ENCODE results near the gene TEX14. TPM values are rescaled to one million over a fixed set of nuclear protein-coding genes. Genes with fewer than 3 reads are reported as not detected.
"Not testable (repeated sequence)": the region's sequence is repeated elsewhere in the genome, so short reads cannot be mapped to it uniquely, and the experiment has no call there.

Gene TEX14
- total RNA-seq, 2 donors from 2014 or later, result 0.92 TPM; not detected in 1

GRCh38 chr17:58658804-58659713, 32.8 kb downstream of the TEX14 start:
- Histone ChIP-seq H3K27ac (peak overlapping the region; percentile 62 to 77), H3K9me3 (no peaks in the 10 kb centered on the region), H3K4me3 (peak overlapping the region; percentile 68), H3K27me3 (replicated peaks; ENCODE audit: insufficient read depth) (no peaks in the 10 kb centered on the region), H3K4me1 (ENCODE audit: control insufficient read depth in 1 of 2, low read depth in 2 of 2) (no peaks in the 10 kb centered on the region), H3K36me3 (no peaks in the 10 kb centered on the region)
- peak; percentile 97 for ATAC-seq (ENCODE audit: insufficient number of reproducible peaks, low FRiP score, low read depth)
- DNase-seq (ENCODE audit: low spot score), result peak; percentile 20
- no peak for TF ChIP-seq CTCF (IDR thresholded peaks at IDR 0.05)

GRCh38 chr17:58657962-58658803, 33.7 kb downstream of the TEX14 start:
- not testable (repeated sequence) for H3K9me3 ChIP-seq; DNase-seq (ENCODE audit: low spot score); H3K27me3 ChIP-seq (replicated peaks; ENCODE audit: insufficient read depth); H3K4me1 ChIP-seq (ENCODE audit: control insufficient read depth in 1 of 2, low read depth in 2 of 2); ATAC-seq (ENCODE audit: insufficient number of reproducible peaks, low FRiP score, low read depth); H3K36me3 ChIP-seq
- Histone ChIP-seq H3K4me3 (peak overlapping the region; percentile 68), H3K27ac (peak overlapping the region; percentile 62 to 77)

GRCh38 chr17:58648236-58648635, 43.6 kb downstream of the TEX14 start:
- H3K27me3 ChIP-seq (replicated peaks; ENCODE audit: insufficient read depth), result no peaks in the 10 kb centered on the region

GRCh38 chr17:58643147-58643546, 48.7 kb downstream of the TEX14 start:
- Histone ChIP-seq H3K9me3 (no peaks in the 10 kb centered on the region), H3K27me3 (replicated peaks; ENCODE audit: insufficient read depth) (no peaks in the 10 kb centered on the region), H3K27ac (no peak overlapping the region), H3K36me3 (no peaks in the 10 kb centered on the region), H3K4me3 (no peak overlapping the region), H3K4me1 (ENCODE audit: control insufficient read depth in 1 of 2, low read depth in 2 of 2) (no peaks in the 10 kb centered on the region)
- ATAC-seq (ENCODE audit: insufficient number of reproducible peaks, low FRiP score, low read depth), result no peak
- no peak for TF ChIP-seq CTCF (IDR thresholded peaks at IDR 0.05)
- DNase-seq (ENCODE audit: low spot score), result no peak

More at GRCh38 chr17:58648236-58648635, 43.6 kb downstream of the TEX14 start:
- Histone ChIP-seq H3K4me3 (no peak overlapping the region), H3K4me1 (ENCODE audit: control insufficient read depth in 1 of 2, low read depth in 2 of 2) (no peaks in the 10 kb centered on the region), H3K36me3 (no peaks in the 10 kb centered on the region), H3K9me3 (no peaks in the 10 kb centered on the region), H3K27ac (no peak overlapping the region)
- ATAC-seq (ENCODE audit: insufficient number of reproducible peaks, low FRiP score, low read depth), result no peak
- DNase-seq (ENCODE audit: low spot score), result no peak
- no peak for TF ChIP-seq CTCF (IDR thresholded peaks at IDR 0.05)

GRCh38 chr17:58641887-58642311, 49.9 kb downstream of the TEX14 start:
- no peak for TF ChIP-seq CTCF (IDR thresholded peaks at IDR 0.05)
- ATAC-seq (ENCODE audit: insufficient number of reproducible peaks, low FRiP score, low read depth) (no peak), DNase-seq (ENCODE audit: low spot score) (no peak)
- H3K27ac ChIP-seq, result no peak overlapping the region
- no peaks in the 10 kb centered on the region for H3K4me1 ChIP-seq (ENCODE audit: control insufficient read depth in 1 of 2, low read depth in 2 of 2)
- no peak overlapping the region for H3K4me3 ChIP-seq
- H3K9me3 ChIP-seq, result no peaks in the 10 kb centered on the region
- no peaks in the 10 kb centered on the region for H3K36me3 ChIP-seq
- no peaks in the 10 kb centered on the region for H3K27me3 ChIP-seq (replicated peaks; ENCODE audit: insufficient read depth)

Data from thoracic aorta (tissue), 2 donors.